Measurements from ENCODE around the gene USO1.

- TF ChIP-seq GATA3 (IDR thresholded peaks at IDR 0.05; ENCODE audit: low read depth, low read length) (no peak), GATA2 (IDR thresholded peaks at IDR 0.05; ENCODE audit: low read depth, low read length) (no peak)
Measured at GRCh38 chr4:75860606-75861005, 136.2 kb downstream of the USO1 start.

Measured in SH-SY5Y (cell line).